Sciatic nerve (tissue), 2 donors: ENCODE results near the gene TEKT3. TPM values are rescaled to one million over a fixed set of nuclear protein-coding genes. Genes with fewer than 3 reads are reported as not detected.
A peak's percentile ranks its signal among the peaks of the same experiment; 100 is the strongest.

Experiments used
- ATAC-seq: fragments of 200-7000 bp; cut with Tn5 transposase; one replicate; pipeline ENCODE4 v1.9.1; 2020; ENCODE audit warnings: mild to moderate bottlenecking, moderate library complexity
- DNase-seq: peaks from one replicate; pipeline ENCODE4 v3.0.0-alpha.2; 2020; ENCODE audit warnings: low spot score
- intact Hi-C: fragments of 100-400 bp; cut with DNase I; formaldehyde crosslinking; loops from one replicate; pipeline ENCODE4 v1.14.2; 2022
- total RNA-seq: library from RNA; stranded (reverse); fragmentation: NEBNext Ultra II Directional; extraction: Animal tissue kit (Norgen Biotek cat#: 25700); gene quantifications from one replicate; pipeline ENCODE4 v1.2.1, GENCODE V29; 2021
- donor health status: DM: no; HTN: no; CAD: no.
- donor health status: DM: no; HTN: no; CAD: no.

TEKT3 gene
- total RNA-seq, 1 donor from 2014 or later = 3.5 TPM

DNA sequence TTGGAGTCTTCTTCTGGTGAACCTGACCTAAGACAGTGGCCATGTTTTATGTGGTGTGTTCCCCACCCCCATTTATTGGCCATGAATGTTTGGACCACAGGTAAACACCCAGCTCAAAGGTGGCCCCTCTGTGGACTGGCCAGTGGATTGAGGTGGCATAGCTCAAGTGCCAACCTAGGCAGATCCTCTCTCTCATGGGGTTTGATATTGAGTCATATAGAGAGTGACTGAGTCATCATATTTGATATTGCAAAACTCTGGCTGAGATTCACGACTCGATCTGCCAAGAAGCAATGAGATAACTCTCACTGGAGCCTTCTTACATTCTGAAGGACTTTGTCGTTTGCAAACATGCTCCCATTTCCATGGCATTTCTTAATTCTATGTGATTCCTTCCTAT lies 10.5 kb upstream of the TEKT3 start:
- ATAC-seq (peak; percentile 94), DNase-seq (no peak)
- intact Hi-C loops = no loop called here

DNA sequence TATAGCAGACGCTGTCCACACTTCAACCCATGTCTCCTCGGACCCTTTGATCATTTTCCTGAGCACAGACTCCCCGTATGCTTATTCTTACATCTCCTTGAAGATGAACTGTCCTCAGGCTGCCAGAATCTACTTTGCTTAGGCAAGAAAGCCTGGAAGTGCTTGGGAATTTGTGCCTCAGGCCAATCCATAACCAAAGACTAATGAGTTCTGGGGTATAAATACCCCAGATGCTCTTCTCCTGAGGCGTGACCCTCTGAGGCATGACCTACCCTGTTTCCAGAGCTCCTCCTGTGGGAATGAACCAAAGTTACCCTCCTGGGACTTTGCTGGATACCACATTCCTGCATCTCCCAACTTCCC lies 10.1 kb upstream of the TEKT3 start:
- peak; percentile 66 for ATAC-seq
- DNase-seq = no peak
- intact Hi-C loops = no loop called here

DNA sequence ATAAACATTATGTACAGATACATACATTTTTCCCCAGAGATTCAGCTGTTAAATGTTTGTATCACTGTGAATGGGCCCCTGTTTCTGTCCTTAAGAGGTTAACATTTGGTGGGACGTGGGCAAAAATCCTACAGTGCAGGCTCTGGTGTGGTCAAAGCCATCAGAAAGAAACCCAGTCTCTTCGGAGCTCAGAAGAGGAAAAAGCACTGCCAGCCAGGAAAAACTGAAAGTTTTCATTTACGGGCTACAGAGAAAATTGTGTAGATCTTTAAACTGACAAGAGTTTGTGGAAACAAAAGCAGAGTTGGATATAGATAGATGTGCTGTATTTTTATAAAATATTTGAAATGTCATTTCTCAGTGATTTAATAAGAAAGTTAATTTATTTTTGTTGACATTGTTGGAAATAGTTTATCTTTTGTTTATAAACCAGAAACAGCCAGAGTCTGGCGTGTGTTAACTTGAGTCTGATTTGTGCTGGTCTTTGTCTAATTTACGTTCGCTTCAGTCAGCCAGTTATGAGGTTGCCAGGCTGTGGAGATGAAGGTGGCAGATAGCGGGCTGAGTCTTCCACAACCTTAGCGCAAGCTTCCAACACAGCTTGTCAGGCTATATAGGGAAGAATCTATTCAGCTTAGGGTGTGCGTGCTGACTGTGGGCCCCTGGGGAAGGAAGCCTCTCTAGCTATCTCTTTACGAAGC lies 9.5 kb upstream of the TEKT3 start:
- ATAC-seq = peak; percentile 43
- intact Hi-C loops = no loop called here
- DNase-seq = no peak

DNA sequence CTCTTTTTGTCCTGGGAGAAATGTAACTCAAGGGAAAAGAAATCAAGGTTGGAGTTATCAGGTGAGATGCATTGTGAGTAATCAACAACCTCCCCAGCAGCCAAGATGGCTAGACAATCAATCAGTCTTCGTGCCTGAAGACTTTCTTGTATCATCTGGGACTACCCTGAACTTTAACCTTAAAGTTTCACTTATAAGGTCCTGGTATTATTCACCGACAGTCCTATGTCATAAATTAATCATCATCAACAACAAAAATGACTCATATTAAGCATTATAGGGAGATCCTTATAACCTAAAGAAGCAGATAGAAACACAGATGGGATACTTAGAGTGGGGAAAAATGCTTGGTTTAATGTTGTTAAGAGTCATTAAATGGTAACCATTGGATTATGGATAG lies 7.7 kb upstream of the TEKT3 start:
- ATAC-seq (no peak), DNase-seq (no peak)
- intact Hi-C loops = no loop called here

DNA sequence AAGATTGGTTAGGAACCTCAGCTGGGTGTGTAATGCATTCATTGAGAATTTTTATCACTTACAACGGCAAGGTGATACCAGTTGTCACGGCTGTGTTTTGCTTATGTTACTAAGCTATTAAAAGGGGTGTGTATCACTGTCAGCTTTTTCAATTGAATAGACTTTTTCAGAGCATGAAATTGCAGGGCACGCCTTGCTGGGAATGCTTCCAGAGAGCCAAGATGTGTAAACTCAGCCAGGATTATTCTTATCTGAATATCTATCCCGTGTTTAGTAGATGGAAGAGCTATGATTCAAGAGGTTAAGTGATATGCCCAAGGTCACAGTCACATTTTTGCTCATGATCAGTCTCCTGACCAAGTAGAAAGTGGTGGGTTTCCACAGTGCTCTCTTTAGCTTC lies 6.6 kb upstream of the TEKT3 start:
- intact Hi-C loops = no loop called here
- ATAC-seq (no peak), DNase-seq (no peak)

DNA sequence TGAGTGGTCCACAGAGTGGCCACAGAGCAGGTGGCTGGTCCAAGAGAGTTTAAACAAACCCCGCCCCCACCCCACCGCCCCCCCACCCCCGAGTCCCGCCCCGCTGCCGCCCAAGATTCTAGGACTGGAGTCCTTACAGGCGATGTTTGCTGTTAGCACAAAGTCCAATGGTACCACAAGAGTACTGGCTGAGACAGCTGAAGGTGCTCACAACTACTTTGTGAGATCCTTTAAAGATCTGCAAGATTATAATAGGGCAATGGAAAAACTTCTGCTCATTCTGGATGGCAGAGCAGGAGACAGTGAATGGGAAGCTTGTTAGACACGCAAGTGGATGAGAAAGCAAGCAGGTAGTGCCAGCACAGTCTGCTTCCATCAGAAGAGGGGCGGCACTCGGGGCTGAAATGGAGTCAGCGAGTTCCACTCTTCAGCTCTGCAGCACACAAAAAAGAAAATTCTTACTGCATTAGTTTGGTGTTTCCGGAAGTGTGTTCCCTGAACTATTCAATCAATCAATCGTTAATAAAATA lies 4.7 kb upstream of the TEKT3 start:
- ATAC-seq (no peak), DNase-seq (no peak)
- intact Hi-C loops = no loop called here

DNA sequence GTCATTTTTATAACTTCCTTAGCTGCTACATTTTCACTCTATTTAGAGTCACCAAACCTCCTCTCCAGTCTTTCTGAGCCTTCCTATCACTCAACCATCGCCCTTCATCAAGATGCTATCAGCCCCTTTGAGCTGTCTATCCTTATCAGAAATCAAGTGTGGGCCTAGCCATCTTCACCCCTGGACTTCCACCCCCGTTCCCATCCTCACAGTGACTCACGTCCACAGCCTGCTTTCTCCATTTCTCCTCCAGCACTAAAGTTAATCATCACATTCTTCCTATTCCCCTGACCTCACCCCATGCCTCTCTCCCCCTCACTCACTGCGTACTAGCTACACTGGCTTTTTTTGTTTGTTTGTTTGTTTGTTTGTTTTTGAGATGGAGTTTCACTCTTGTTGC lies 2.4 kb upstream of the TEKT3 start:
- DNase-seq (no peak), ATAC-seq (no peak)
- intact Hi-C loops = no loop called here

DNA sequence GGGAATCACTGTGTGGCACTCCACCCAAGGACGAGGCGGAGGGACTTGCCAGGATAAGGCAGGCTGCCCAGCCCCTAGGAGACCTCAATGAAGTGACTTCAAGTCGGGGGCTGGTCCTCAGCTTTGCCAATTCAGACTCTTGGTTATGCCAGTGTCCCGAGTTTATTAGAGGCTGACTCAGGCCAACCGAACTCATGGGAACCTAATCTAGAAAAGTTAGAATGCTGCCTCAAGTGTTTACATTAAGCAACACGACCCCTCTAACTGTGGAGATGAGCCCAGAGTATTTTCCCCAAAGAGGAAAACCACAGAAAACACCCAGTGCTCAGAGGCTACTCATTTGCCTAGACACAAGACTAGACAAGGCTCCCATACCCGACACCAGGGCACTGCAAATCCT lies 1.1 kb upstream of the TEKT3 start:
- ATAC-seq (no peak), DNase-seq (no peak)
- intact Hi-C loops = no loop called here

DNA sequence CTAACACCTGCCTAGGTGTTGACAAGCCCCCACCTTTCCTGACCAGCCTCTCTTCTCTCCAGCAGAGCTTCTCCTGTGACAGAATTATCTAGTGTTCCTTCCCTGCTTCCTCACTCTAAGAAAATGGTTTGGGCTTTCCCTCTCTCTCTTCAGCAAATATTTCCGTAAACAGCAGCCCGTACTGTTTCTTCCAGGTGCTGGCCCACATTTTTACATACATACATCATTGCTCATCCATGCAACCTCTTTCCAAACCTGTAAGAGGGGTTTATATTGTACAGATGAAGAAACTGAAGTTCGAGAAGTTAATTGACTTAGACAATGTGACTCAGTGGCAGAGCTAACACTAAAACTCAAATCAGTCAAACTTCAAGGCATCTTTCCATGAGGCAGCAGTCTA lies 569 bp upstream of the TEKT3 start:
- ATAC-seq = no peak
- intact Hi-C loops = no loop called here

DNA sequence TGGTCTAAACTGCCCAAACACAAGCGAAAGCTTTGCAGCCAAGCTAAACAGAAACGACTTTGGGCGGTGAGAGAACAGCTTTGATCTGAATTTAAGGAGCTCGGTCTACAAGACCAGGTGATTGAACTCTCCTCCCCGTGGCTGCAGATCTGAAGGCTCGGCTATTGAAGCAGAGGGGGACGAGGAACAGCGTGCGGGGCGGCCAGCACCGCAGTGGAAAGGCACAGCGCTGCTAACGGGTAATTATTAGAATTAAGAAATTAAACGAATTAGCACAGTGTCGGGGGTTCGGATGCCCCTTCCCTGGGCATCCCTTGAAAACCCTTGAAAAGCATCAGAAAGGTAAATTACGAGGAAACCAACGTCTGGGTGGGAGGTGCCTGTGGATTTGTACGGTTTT lies 431 bp downstream of the TEKT3 start:
- DNase-seq = no peak
- intact Hi-C loops = no loop called here
- peak; percentile 36 for ATAC-seq

More for the DNA sequence above, 569 bp upstream of the TEKT3 start:
- no peak for DNase-seq

DNA sequence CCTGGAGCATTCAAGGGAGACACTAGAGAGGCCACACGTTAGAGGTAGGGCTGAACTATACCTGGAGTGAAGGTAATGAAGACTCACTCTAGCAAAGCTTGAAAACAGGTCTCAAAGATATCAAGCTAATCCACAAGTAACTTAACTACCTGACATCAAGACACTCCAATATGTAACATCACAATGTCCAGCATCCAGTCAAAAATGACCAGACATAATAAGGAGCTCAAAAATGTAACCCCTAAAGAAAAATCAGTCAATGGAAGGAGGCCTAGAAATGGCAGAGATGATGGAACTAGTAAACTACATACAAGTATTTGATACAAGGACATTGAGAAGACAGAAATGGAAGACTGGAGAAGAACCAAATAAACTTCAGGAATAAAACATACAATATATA lies 6.0 kb downstream of the TEKT3 start:
- intact Hi-C loops = no loop called here
- DNase-seq (no peak), ATAC-seq (no peak)

DNA sequence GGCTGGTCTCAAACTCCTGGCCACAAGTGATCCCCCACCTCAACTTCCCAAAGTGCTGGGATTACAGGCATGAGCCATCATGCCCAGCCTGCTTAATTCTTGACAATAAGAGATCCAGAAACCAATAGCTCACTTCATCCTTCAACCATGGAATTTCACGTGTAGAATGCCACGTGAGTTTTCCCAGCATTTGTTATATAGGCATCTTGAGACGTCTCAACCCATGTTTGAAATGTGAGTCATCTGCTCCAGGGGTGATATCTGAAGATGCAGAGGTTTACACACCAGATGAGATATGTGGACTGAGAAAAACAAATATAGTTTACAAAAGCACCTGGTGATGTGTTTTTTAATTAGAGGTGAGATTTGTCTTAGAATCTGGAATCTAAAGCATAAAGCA lies 7.1 kb downstream of the TEKT3 start:
- intact Hi-C loops = no loop called here
- no peak for DNase-seq

DNA sequence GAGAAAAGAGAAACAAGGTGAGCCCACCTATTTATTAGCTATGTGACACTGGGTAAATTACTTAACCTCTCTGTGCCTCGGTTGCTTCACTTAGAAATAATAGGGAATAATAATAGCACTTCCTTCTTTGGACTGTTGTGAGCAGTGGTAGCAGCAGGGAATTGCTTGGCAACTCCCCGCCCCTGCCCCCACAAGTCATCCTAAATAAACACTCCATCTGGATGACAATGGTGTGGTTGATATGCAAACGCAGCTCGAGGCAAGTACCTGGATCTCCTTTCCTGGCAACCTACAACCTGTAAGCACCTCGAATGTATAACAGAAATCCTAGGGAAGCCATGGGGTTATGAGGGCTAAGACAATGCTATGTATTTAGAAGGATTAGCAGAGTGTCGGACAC lies 9.1 kb downstream of the TEKT3 start:
- ATAC-seq = no peak
- intact Hi-C loops = no loop called here
- no peak for DNase-seq

More for the DNA sequence above, 7.1 kb downstream of the TEKT3 start:
- ATAC-seq = no peak

DNA sequence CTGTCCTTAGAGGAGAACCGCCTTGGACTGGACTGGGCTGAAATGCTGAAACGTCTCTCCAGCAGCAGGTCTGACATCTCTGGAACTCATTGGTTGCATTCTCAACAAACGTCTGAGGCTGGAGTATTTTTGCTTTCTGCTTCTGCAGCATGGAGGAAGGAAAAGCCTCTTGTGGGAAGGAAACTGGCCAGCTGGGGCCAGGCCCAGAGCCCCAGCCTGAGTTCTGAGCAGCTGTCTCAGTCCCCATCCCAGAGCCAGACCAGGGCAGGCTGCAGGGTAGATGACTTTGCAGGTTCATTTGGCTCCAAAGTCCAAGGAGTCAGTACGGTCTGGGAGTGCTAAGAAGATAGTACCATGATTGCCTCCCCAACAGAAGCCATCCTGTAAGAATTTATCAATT lies 18.3 kb downstream of the TEKT3 start:
- ATAC-seq (peak; percentile 24), DNase-seq (no peak)
- intact Hi-C loops = no loop called here

DNA sequence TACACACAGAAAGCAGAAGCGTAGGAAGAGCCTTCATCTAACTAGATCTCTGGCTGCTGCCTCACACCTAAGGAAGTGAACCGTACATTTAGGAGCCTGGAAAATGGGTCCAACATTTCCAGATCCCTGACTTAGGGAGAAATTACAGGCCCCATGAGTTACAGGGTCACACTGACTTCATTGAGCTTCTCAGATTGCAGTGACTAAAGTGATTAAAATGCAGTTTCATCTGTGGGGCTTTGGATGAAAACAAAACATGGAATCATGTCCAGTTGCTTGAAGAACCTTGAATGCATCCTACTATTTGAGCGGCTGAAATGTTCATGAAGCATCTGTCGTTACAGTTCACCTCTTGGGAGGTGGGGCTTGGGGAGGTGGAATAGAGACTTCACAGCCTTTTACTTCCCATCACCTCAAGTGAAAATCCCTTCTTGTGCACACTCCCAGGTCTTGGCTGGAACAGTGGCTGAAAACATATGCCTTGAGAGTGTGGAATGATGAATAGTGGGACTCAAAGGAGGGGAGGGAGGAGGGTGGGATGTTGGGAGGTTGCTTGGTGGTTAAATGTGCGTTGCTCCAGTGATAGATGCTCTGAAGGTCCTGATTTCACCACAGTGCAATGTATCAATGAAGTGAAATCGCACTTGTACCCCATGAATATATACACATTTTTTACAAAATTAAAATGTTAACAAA lies 19.7 kb downstream of the TEKT3 start:
- no peak for ATAC-seq
- DNase-seq = no peak
- intact Hi-C loops = no loop called here

DNA sequence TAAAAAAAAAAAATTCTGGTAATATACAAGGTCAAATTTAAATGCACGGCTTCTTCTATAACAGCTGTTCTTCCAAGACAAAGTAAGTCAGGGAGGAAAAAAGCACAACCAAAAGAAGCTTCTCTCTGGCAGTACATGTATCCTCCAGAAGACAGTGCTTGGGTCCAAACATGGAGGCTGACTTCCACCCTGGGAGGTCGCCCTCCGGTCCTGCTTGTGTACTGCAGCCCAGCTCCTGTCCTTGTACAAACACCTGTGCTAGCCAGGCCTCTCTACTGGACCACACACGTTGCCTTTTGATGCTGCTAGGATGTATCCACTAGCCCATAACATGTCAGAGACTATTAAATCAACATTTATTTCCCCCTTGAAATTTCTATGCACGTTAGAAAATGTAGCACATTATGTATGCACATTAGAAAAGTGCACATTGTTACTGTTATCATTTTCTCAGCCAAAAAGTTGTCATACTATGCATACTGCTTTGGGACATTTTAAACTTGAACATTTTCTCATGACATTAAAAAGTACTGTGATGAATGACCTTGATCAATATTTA lies 21.9 kb downstream of the TEKT3 start:
- no peak for DNase-seq
- intact Hi-C loops = no loop called here
- ATAC-seq = no peak

DNA sequence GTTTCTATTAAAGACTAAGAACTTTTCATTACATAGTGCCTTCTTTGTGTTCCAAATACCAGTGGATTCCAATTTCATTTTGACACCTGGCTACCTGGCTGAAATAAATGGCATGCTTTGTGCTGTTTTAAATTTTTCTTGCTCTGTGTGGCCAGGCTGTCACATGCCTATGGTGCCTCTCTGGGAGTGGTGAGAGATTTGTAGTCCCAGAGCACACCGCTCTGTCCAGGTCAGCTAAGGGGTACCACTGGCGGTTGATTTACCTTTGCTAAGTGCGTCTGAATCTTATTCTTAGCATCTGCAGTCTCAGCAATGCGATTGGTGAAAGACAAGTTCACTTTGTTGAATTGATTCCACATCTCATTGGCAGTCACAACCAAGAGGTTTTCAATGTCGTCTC lies 29.4 kb downstream of the TEKT3 start:
- ATAC-seq (no peak), DNase-seq (no peak)
- intact Hi-C loops = no loop called here

DNA sequence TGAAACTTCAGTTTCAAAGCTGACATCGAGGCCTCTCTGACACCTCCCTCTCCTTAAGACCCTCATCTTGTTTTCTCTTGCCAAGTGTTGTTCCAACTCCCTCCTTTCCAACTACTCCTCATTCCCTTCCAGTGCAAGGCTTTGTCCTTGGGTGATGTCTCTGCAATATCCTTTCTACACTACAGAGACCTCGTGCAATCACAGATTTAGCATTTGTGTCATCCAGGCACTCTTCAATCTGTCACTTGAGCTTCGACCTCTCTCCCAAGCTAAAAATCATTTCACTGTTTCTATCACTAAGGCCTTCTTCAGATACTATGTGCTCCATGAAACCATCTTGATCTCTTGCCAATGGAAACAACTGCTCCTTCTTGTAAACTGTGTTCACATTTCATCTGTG lies 31.6 kb downstream of the TEKT3 start:
- ATAC-seq (no peak), DNase-seq (no peak)
- intact Hi-C loops = no loop called here

DNA sequence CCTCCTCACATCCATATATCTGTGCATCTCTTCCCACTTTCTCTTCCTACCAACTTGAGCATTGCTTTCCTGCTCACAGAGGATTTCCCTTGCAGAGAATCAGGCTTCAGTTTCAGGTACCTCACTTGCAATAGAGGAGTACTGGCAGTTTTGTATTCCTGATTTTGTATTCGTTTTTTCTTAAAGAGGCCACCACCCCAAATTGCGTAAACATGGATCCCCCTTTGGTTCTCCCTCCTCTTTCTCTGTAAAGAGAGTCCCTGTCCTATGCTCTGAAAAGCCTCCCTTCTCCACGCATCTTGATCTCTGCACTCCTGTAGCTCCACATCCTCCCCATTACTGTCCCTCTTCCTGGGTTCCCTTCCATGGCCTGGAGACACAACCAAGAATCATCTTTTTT lies 32.2 kb downstream of the TEKT3 start:
- ATAC-seq = no peak
- intact Hi-C loops = no loop called here
- no peak for DNase-seq

DNA sequence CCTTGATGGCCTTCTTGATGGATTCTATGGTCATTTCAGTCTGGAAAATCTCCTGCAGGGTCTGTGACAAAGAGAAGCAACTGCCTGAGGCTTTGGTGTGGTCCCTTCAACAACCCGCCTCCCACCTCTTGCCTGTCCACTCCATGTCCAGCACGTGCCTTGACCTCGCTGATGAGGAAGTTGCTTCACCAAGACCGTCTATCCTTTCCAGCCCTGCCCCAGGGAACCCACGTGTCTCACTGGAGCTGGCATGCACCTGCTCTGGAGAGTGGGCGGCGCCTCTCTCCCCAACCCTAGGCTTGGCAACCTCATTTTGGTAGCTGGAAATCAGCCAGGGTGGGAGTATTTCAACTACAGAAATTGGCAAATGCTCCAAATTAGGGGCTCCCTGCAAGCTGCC lies 32.6 kb downstream of the TEKT3 start:
- intact Hi-C loops = no loop called here
- DNase-seq (no peak), ATAC-seq (no peak)

DNA sequence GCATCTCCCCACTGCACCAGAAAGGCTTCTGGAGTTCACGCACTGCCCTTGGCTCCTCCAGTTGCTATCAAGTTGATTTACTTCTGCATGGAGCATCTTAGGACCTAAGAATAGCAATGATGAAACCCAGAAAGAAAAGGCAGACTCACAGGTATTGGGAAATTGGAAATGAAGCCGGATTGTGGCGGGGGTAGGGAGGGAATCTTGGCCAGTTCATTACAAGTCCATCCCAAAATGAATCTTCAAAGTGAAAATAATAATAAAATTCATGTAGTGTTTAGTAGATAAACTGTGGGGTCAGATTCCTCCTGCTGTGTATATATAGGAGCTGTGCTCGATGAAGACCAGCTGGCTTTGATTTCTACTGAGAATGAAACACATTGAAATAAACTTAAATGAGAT lies 33.7 kb downstream of the TEKT3 start:
- ATAC-seq (no peak), DNase-seq (no peak)
- intact Hi-C loops = no loop called here
